Fibroblast of upper back skin (primary cell): ENCODE results near the gene KCNF1.
"Not testable (repeated sequence)": the region's sequence is repeated elsewhere in the genome, so short reads cannot be mapped to it uniquely, and the experiment has no call there.

Experiments used
- DNase-seq: peaks from one replicate; pipeline ENCODE4 v3.0.0-alpha.2; 2013

Gene KCNF1

DNA sequence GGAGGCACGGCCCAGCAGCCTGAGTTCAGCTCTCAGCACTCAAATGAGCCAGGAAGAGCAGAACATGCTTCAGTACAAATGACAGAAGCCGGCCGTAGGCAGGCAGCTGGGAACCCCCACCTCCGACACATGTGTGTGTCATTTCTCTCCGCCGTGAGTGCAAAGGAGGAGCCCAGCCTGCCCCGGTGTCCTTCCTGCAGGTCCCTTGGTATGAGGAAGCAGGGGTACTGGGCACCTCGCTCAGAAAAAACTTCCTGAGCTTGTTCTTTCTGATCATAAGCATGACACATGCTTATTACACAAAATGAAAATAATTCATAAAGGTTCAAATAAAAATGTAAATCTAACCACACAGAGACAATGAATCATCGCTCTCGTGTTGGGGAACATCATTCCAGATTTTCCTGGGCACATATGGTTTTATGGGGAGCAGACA, 35.3 kb downstream of the KCNF1 start:
- peak; percentile 68 for DNase-seq

DNA sequence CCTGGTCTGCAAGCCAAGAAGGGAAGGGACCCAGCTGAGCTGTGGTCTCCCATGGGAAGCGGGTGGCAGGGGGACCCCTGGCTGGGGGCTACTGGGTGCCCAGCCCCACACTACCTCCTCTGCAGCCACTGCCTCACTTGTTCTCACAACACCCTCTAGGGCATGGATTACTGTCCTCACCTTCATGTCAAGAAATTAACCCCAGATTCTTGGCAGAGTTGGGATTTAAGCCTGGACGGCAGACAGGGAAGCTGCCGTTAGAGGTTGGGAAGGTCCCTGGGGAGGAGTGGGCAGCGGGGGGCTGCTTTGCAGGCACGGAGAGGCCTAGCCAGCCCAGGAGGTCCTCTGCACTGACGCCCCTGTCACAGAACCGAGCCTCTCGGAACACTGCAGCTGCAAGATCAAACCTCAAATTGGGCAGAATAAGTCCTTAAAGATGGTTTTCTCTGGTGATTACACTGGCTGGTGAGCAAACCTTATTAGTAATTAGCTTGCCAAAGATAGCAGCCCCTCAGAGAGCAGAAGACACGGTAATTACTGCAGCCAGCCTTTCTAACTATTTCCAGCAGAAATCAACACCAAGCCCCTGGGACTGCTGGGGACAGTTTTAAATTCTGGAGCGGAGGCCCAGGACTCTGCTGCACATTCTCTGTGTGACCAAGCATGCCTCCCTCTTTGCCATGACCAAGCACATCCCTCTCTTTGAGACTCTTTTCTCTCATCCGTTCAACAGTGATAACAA, 35.9 kb downstream of the KCNF1 start:
- DNase-seq: peak; percentile 66

DNA sequence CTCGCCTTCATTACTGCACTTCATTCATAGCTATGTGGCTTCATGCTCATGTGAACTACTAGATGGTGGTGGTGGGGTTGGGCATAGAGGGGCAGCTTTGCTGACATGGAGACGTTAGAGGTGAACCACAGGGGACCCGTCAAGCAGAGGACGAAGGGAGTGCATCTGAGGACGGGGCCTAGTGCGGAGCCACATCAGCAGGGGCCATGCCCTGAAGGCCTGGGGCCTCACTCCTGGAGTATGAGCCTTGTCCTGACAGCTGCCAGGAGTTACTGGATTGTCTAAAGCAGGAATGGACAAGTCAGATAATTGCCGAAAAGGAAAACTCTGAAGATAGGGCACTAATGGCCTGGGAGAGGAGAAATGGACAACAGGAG, 36.4 kb downstream of the KCNF1 start:
- DNase-seq: no peak

DNA sequence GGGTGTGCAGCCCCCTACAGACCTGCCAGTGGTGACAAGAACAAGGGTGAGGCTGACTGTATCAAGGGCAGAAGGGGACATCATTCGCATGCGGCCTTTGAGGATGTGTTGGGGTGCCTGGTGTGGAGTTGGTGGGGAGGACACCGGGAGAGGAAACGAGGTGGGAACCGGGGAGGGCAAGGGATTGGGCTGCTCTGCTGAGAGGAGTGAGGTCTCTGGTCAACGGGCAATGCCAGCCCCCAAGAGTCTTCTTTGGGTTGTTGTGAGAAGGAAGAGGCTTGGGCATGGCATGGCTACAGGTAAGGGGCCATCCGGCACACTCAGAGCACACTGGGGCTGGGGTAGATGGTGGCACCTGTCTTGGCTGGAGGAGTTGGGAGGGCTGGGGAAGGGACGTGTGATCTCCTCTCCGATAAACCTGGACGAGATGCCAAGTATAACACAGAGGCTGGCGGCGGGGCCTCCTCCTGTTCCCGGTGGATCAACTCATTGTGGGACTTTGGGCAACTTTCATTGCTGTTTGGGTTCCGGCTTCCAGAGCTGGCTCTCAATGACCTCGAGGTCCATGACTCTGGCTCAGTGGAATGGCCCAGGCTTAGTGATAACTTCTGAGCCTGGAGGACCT, 37.0 kb downstream of the KCNF1 start:
- DNase-seq: no peak

DNA sequence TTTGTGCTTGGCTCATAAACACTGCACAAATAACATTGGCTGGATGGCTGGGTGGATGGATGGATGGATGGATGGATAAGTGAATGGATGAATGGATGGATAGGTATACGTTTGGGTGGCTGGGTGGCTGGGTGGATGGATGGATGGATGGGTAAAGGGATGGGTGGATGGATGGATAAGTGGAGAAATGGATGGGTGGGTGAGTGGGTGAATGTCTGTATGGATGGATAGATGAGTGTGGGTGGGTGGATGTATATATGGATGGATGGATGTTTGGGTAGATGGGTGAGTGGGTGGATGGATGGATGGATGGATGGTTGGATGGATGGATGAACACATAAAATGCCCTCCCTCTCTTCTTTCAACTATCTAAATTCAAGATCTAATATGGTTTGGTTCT, 38.1 kb downstream of the KCNF1 start:
- DNase-seq: no peak

DNA sequence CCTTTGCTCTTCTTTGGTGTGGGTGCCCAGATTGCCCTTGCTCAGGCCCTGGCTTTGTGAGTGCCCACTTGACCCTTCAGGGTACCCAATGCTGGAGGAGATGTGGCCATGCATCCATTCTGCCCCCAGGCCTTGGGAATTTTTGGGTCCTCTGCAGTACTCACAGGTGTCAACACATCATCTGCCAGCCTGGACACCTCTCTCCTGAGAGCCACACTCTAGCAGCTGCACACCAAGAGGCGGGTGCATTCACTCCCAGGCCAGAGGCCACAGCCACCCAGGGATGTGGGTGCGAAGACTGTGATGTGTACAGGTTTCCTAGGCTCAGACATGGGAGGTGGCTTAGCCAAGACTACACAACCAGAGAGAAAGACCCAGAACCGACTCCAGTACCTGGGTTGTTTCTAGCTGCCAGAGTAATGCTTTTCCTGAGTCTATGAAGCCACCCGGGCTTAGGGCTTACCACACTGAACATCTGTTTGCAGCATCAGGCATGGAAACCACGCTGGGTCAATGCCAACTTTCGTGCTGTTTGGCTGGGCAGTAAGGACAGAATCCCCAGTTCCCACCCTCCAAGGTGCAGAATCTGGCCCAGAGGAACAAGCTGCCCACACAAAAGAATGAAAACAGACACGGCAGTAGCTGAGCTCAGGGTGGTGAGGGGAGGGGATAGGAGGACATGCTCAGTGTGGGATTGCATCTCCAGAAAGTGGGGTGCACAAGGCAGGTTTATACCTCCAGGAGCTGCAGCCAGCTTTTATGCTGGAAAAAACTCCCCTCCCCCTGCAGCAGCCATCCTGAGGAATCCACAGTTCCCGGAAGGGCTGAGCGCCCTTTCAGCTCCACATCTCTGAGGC, 40.1 kb downstream of the KCNF1 start:
- DNase-seq: no peak

DNA sequence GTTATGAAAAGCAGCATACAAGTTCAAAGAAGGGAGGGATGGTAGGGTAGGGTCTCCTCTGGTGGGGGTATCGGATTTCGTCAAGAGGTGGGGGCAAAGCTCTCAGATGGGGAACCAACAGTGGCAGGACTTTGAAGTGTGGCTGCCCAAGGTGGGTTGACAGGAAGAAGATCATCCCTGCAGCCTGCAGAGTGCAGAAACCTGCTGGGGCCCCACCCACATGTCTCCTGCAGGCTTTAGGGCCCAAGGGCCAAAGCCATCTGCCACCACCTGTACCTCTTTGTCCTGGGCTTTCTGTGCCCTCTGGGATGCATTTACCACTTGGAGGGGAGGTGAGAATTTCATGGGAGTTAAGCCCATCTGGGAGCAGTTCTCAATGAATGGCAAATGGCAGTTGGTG, 42.7 kb downstream of the KCNF1 start:
- no peak for DNase-seq

DNA sequence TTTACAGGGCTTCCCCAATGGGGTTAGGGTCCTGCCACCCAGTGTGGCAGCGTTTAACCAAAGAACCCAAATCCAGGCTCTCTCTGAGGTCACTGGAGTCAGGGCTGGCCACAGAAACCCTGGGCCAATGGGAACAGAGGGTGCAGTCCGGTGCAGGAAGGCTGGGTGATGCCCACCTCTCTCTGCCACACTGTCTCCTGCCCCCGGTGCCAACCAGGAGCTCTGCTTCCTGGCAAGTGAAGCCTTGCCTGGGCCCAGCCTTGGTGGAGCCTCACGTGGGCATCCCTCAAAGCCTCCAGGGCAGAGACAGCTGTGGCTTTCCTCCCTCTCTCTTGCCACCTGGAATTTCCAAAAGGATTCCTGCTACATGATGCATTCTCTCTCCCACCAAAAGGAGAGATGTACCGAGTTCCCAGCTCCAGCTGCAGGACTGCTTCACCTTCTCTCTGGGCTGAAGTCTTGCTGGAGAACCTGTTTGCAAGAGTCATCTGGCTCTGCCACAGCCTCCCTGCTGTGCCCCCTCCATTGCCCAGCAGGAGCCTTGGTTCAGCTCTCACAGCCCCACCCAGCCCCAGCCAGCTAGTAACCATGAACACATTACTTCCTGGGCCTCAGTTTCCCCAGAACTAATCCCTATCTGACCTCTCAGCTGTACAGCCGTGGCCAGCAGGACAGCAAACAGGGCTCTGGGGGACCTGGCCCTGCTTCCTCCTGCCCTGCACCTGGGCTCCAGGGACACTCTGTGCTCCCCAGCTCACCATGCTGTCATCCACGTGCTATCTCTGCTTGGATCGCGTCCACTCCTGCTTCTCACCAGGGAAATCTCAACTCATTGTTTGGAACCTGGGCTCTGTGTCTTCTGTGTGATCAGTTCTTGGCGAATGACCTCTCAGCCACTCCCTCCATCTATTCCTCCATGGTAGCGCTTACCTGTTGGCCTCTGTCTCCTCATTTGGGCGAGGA, 43.4 kb downstream of the KCNF1 start:
- no peak for DNase-seq

DNA sequence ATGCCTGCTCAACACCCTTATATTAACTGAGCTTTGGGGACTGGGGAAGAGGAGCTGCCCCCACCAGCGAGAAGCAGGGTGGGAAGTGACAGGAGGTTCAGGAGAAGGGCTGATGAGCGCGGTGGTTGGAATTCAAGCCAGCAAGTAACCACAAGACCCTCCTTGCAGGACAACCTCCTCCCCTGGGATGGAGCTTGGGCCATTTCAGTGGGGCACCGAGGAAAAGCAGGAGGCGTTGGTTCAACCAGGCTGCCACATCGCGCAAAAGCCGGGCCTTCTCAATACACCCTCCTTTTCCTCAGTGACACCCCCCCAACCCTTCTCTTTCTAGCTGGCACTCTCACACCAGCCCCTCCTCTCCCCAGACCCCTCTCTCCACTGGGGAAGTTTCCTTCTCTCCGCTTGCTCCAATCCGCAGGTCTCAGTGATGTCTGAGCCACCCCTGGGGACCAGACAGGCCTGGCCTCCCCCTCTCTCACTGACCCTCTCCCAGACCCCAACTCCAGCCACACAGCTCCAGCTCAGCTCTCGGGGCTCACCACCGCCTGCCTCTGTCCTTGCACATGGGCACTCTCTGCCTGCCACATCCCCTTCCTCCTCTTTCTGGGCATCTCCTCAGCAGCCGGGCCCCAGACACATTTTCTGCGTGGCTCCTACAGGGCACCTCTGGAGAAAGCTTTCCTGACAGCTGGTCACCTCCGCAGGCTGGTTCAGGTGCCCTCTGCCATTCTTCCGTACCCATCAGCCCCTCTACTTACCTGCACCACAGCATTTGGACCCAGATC, 44.5 kb downstream of the KCNF1 start:
- no peak for DNase-seq

DNA sequence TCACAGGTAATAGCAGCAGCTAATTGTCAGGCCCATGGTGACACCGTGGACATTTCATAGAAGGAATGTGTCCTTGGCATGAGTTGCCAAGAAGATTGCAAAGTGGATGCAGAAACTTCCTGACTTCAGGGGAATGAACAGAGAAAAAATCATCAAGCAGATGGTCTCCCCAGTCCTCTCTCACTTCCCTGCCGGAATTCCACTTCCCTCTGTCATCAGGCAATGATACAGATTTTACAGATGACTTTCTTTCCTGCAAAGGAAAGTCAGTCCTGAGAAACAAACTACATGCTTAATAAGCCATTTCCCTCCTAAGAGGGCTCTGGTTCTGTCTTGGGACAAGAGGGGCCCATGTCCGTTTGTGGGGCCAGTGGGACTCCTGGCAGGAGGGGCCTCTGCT, 45.7 kb downstream of the KCNF1 start:
- peak; percentile 41 for DNase-seq

DNA sequence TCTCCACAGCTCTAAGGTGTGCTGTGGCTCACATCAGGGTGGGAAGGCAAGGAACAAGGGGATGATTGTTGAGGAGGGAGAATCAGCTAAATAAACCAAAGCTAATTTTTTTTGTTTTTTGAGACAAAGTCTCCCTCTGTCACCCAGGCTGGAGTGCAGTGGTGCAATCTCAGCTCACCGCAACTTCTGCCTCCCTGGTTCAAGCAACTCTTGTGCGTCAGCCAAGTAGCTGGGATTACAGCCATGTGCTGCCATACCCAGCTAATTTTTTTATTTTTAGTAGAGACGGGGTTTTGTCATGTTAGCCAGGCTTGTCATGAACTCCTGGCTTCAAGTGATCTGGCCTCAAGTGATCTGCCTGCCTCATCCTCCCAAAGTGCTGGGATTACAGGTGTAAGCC, 46.7 kb downstream of the KCNF1 start:
- DNase-seq: not testable (repeated sequence)

DNA sequence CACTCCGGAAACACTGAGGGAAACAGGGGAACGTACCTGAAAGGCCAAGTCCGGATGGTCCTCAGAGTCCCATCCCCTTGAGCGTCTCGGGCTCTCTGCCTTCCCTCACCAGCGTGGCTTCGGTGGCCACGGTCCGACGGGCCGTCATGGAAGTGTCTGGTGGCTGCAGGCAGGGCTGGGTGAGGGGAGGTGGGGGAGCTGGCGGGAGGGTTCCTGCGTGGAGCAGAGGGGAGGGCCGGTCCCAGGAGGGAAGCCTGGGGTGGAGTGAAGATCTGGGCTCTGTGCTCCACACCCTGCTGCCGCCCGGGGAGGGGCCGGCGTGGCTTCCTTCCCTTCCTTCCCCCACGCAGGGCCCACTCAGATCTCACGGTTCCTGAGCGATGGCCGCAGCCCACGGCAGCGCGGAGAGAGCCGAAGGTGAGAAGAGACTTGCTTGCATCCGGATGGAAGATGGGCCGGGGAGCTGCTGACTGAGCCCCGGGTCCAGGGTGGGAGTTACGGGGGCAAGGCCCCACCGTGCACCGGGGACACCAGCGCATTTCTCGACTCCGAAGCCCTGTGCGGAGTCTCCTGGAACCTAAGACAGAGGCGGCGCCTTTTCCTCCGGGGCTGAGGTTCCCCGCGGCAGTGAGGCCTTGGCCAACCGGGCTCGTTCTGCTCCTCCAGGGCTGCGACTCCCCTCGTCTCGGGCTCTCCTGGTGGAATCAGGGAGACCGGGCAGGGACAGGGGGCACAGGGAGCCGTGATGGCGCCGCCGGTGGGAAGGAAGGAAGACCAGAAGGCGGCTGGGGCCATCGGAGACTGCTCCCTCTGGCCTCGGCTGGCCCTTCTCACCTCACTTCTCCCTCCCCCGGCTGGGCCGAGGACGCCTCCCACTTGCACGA, 49.1 kb downstream of the KCNF1 start:
- DNase-seq: no peak

DNA sequence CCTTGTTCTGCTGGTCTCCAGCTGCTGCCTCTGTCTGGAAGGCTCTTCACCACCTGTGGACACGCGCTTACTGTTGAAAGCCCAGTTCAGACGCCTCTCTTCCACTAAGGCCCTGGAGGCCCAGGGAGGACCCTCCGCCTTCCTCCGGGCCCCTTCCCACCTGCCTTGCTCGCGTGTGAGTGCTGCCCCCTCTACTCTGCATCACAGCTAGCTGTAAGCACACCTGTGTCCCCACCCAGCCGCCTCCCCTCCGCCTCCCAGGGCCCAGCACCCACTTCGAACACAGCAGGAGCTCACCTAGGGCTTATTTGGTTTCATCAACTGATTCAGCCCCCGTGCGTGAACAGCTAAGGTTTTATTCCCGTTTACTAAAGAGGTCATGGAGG, 49.7 kb downstream of the KCNF1 start:
- DNase-seq: no peak

DNA sequence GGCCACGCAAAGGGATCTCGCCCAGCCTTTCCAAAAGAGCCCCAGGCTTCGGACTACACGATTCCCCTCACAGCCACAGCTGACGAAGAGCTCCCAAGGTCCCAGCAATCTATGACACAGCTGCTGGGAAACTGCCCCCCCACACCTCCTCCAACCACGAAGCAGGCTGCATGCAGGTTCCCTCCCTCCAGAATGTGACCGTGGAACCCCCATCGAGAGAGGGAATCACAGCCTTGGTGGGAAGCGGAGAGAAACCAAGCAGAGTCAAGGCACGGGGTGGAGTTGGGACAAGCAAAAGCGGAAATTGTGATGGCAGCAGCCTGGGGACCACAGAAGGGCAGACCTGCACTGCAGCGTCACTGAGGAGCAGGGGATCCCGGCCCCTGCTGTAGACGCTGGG, 50.3 kb downstream of the KCNF1 start:
- no peak for DNase-seq

DNA sequence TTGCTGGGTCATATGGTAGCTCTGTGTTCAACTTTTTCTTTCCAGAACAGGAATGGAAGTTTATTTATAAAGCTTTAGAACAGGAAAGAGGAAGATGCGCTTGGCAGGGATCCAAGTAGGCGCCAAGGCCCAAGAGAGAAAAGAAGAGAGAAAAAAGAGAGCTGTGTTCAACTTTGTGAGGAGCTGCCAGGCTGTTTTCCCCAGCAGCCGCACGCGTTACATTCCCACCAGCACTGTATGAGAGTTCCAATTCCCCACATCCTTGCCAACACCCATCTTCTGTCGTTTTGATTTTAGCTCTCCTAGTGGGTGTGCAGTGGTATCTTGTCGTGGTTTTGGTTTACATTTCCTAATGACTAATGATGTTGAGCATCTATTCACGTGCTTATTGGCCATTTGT, 51.4 kb downstream of the KCNF1 start:
- peak; percentile 20 for DNase-seq
